HepG2 (cell line): ENCODE measurements around the gene EFCAB13. TPM values are rescaled to one million over a fixed set of nuclear protein-coding genes. Genes with fewer than 3 reads are reported as not detected.

Experiments used
- CHCHD3 ChIP-seq: sonication (generic); formaldehyde crosslinking; IDR thresholded peaks from 2 replicates; pipeline ENCODE4 v1.8.0; 2022; ENCODE audit warnings: mild to moderate bottlenecking, missing genetic modification reagents, moderate library complexity
- HMGXB3 ChIP-seq: sonication (generic); formaldehyde crosslinking; IDR thresholded peaks from 2 replicates; pipeline ENCODE4 v1.4.0; 2020; ENCODE audit warnings: missing genetic modification reagents, borderline replicate concordance
- U2AF1 ChIP-seq: fragments of 200-400 bp; formaldehyde crosslinking; optimal IDR thresholded peaks from 2 replicates; pipeline ENCODE3; 2017; ENCODE audit warnings: mild to moderate bottlenecking, low read depth, low read length
- ZBTB33 ChIP-seq: sonication (generic); formaldehyde crosslinking; IDR thresholded peaks from 2 replicates; pipeline ENCODE4 v1.4.0; 2020; ENCODE audit warnings: missing genetic modification reagents
- ZNF501 ChIP-seq: sonication (generic); formaldehyde crosslinking; IDR thresholded peaks from 2 replicates; pipeline ENCODE4 v1.5.1; 2020; ENCODE audit warnings: mild to moderate bottlenecking, moderate library complexity, missing genetic modification reagents
- ZNF556 ChIP-seq: sonication (generic); formaldehyde crosslinking; IDR thresholded peaks from 2 replicates; pipeline ENCODE4 v1.4.0; 2020; ENCODE audit warnings: mild to moderate bottlenecking, missing genetic modification reagents, borderline replicate concordance
- ZNF670 ChIP-seq: sonication (generic); formaldehyde crosslinking; IDR thresholded peaks from 2 replicates; pipeline ENCODE4 v1.8.0; 2022; ENCODE audit warnings: mild to moderate bottlenecking, missing genetic modification reagents, borderline replicate concordance
- ZNF724P ChIP-seq: sonication (generic); formaldehyde crosslinking; IDR thresholded peaks from 2 replicates; pipeline ENCODE4 v1.8.0; 2022; ENCODE audit warnings: missing genetic modification reagents, borderline replicate concordance
- polyA plus RNA-seq, 8 experiments: library from polyadenylated mRNA; depleted of rRNA in 3 of 8; stranded (reverse) in 7 of 8; unstranded in 1 of 8; fragments of >200 nt; fragmentation: Illumina TruSeq in 4 of 8; extraction: Trizol in 4 of 8; gene quantifications; 2 replicates each; pipeline versions ENCODE4 v1.2.1 to v1.2.3, GENCODE V29; 2011 to 2016; ENCODE audit warnings: low read depth in 4 of 8, missing spikeins in 1 of 8, mixed read lengths in 1 of 8; ENCODE audit not compliant: insufficient read depth in 1 of 8
- total RNA-seq, 5 experiments: library from RNA; depleted of rRNA; stranded (reverse); fragments of >200 nt; fragmentation: Illumina TruSeq; extraction: Trizol; gene quantifications; 2 replicates each; pipeline ENCODE4 v1.2.3, GENCODE V29; 2016; ENCODE audit warnings: low read depth in 1 of 5

The EFCAB13 gene
- total and polyA plus RNA-seq, 2 of the 13 experiments (the other 11 are each of a cell fraction or from before 2014, with no cell fraction given) = 0.22 to 0.71 TPM

- no peak for TF ChIP-seq HMGXB3 (CRISPR knock-in tag)
- no peak for TF ChIP-seq ZNF501 (CRISPR knock-in tag)
- peak; percentile 82 for TF ChIP-seq ZBTB33
- no peak for TF ChIP-seq CHCHD3
- TF ChIP-seq ZNF724P (CRISPR knock-in tag) = no peak
- 0 out of 2 replicates have a peak, but pooled peaks have one; percentile 18 for TF ChIP-seq ZNF670 (CRISPR knock-in tag)
- TF ChIP-seq ZNF556 (CRISPR knock-in tag) = no peak; the same call in 1 of the 2 replicates
- no peak for TF ChIP-seq U2AF1
These were observed 667 bp downstream of the EFCAB13 start (continued) for GRCh38 chr17:47324224-47325020.
